ENCODE measurements around the gene ZNF267.

DNA sequence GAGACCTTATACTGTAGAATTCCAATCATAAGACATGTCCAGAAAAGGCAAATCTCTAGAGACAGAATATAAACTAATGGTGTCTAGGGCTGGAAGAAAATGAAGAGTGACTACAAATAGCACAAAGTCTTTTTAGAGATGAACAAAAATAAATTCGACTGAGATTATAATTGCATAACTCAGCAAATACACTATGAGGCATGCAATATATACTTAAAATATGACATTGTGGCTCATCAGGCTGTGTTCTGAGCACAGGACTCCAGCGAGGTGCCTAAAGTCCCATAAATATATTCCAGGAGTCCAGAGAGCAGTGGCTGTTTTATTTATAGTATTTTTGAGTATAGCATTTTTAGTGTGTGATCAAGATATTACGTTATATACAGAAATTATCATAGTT is 13.1 kb upstream of the ZNF267 start:
- TF ChIP-seq, protein P1, sequence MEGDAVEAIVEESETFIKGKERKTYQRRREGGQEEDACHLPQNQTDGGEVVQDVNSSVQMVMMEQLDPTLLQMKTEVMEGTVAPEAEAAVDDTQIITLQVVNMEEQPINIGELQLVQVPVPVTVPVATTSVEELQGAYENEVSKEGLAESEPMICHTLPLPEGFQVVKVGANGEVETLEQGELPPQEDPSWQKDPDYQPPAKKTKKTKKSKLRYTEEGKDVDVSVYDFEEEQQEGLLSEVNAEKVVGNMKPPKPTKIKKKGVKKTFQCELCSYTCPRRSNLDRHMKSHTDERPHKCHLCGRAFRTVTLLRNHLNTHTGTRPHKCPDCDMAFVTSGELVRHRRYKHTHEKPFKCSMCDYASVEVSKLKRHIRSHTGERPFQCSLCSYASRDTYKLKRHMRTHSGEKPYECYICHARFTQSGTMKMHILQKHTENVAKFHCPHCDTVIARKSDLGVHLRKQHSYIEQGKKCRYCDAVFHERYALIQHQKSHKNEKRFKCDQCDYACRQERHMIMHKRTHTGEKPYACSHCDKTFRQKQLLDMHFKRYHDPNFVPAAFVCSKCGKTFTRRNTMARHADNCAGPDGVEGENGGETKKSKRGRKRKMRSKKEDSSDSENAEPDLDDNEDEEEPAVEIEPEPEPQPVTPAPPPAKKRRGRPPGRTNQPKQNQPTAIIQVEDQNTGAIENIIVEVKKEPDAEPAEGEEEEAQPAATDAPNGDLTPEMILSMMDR (IDR thresholded peaks at IDR 0.05): no peak
- no peak for TF ChIP-seq POLR2A (IDR thresholded peaks at IDR 0.05)
